HG03060 (cell line): ENCODE measurements around the gene KRT31.
"Not testable (repeated sequence)": the region's sequence is repeated elsewhere in the genome, so short reads cannot be mapped to it uniquely, and the experiment has no call there.

Source experiments
- ATAC-seq: cut with Tn5 transposase; IDR thresholded peaks from one replicate; pipeline ENCODE4 v1.9.1; 2021; ENCODE audit warnings: low read depth, moderate number of reproducible peaks; ENCODE audit not compliant: unreplicated experiment

KRT31 gene

GRCh38 chr17:41392278-41392677, 5.1 kb downstream of the KRT31 start:
- ATAC-seq: no peak

- no peak for ATAC-seq
Measured at GRCh38 chr17:41391535-41391934, 5.9 kb downstream of the KRT31 start.

- no peak for ATAC-seq
Measured at GRCh38 chr17:41390411-41390938, 6.9 kb downstream of the KRT31 start.

GRCh38 chr17:41387670-41388069, 9.7 kb downstream of the KRT31 start:
- ATAC-seq: no peak

- no peak for ATAC-seq
Measured at GRCh38 chr17:41386227-41386626, 11.2 kb downstream of the KRT31 start.

- ATAC-seq: no peak
Measured at GRCh38 chr17:41383690-41384089, 13.7 kb downstream of the KRT31 start.

- no peak for ATAC-seq
Measured at GRCh38 chr17:41382394-41382793, 15.0 kb downstream of the KRT31 start.

GRCh38 chr17:41381943-41382342, 15.5 kb downstream of the KRT31 start, which contains the start of gene KRT34:
Gene KRT34 (minus strand): TSS chr17:41382306. CDS start chr17:41382246, 60 bp downstream.
- not testable (repeated sequence) for ATAC-seq

GRCh38 chr17:41380091-41380490, 17.3 kb downstream of the KRT31 start:
- ATAC-seq: not testable (repeated sequence)

- no peak for ATAC-seq
Measured at GRCh38 chr17:41377546-41377945, 19.9 kb downstream of the KRT31 start.

GRCh38 chr17:41369713-41370112, 27.7 kb downstream of the KRT31 start, which contains the start of gene KRT33B:
Gene KRT33B (minus strand): TSS chr17:41369813. CDS start chr17:41369750, 63 bp downstream.
- no peak for ATAC-seq

GRCh38 chr17:41369023-41369422, 28.4 kb downstream of the KRT31 start:
- ATAC-seq: no peak

- no peak for ATAC-seq
Measured at GRCh38 chr17:41367426-41368075, 29.9 kb downstream of the KRT31 start.

GRCh38 chr17:41366070-41366469, 31.3 kb downstream of the KRT31 start:
- ATAC-seq: no peak

GRCh38 chr17:41363881-41364280, 33.5 kb downstream of the KRT31 start:
- no peak for ATAC-seq

- no peak for ATAC-seq
Measured at GRCh38 chr17:41360296-41360995, 37.0 kb downstream of the KRT31 start.

- ATAC-seq: no peak
Measured at GRCh38 chr17:41354536-41354935, 42.9 kb downstream of the KRT31 start.

GRCh38 chr17:41352597-41353366, 44.6 kb downstream of the KRT31 start:
- ATAC-seq: no peak

GRCh38 chr17:41351177-41351576, 46.2 kb downstream of the KRT31 start:
- no peak for ATAC-seq

GRCh38 chr17:41350381-41350878, 47.0 kb downstream of the KRT31 start, which contains the start of gene KRT33A:
Gene KRT33A (minus strand): TSS chr17:41350828. CDS start chr17:41350767, 61 bp downstream.
- not testable (repeated sequence) for ATAC-seq
